SK-N-SH treated with all-trans-retinoic acid at 6 μM for 48 hours (cell line): ENCODE results near the gene HDAC1.

Source experiments
- PATZ1 ChIP-seq: fragments of 250-450 bp; sonication (Bioruptor Pico); IDR thresholded peaks from 2 replicates; pipeline ENCODE4 v1.8.0; 2020; ENCODE audit warnings: mild to moderate bottlenecking, moderate library complexity, borderline replicate concordance
- ZC3H10 ChIP-seq: fragments of 250-450 bp; sonication (Bioruptor Pico); IDR thresholded peaks from 2 replicates; pipeline ENCODE4 v1.5.1; 2021; ENCODE audit warnings: mild to moderate bottlenecking, moderate library complexity
- ZFP30 ChIP-seq: fragments of 450-650 bp; formaldehyde crosslinking; IDR thresholded peaks from 2 replicates; pipeline ENCODE4 v1.5.0; 2022; ENCODE audit warnings: mild to moderate bottlenecking, moderate library complexity
- ZNF565 ChIP-seq: fragments of 450-650 bp; formaldehyde crosslinking; conservative IDR thresholded peaks from 2 replicates; pipeline ENCODE4 v1.5.0; 2020; ENCODE audit warnings: low read depth, mild to moderate bottlenecking, moderate library complexity
- ZNF70 ChIP-seq: fragments of 450-650 bp; formaldehyde crosslinking; IDR thresholded peaks from 2 replicates; pipeline ENCODE4 v1.5.0; 2020; ENCODE audit warnings: mild to moderate bottlenecking, moderate library complexity

DNA sequence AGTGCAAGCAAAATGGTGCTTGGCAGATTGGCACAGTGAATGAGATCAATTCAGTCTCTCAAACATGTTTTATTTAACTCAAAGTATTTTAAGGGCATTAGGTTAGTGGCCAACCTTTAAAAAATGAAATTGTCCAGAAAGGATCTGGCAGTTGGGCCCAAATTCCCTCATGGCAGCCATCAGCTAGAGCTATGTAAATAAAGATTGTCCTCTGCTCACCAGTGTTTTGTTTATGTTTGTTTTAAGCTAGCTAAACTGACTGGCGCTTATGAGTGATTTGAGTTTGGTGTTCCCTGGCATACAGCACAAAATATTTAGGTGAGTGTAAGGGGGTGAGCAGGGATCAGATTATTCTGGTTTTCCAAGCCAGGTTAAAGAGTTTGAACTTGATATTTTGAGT, 18.1 kb downstream of the HDAC1 start:
- no peak for TF ChIP-seq ZNF70 (CRISPR knock-in tag)
- no peak for TF ChIP-seq ZFP30 (CRISPR knock-in tag)
- TF ChIP-seq PATZ1 (CRISPR knock-in tag) = no peak
- TF ChIP-seq ZNF565 (CRISPR knock-in tag) = no peak
- no peak for TF ChIP-seq ZC3H10 (CRISPR knock-in tag)
